ENCODE data around the gene TMEM185B. TPM values are rescaled to one million over a fixed set of nuclear protein-coding genes. Genes with fewer than 3 reads are reported as not detected.

TMEM185B gene
- total RNA-seq, 2 experiments from 2014 or later = 25.6 to 25.8 TPM

DNA sequence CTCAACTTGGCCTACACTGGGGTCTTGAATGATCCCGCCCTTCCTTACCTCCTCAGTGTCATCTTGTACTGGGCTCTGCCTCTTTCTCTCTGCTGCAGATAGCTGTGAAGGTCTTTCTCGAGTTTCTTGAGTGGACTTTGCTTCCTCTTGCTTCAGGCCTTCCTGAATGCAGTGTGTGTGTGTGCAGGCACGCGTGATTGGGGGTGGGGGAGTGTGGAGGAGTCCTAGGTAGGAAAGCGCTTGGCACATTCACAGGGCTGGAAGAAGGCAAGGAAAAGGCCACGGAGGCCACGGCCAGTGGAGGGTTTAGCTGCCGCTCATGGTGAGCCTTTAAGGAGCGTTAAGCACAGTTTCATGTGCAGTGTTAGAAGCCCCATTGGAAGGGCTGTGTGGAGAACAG lies 35.0 kb upstream of the TMEM185B start:
- peaks cover 47% of the 10 kb centered on the region for H3K4me1 Mint-ChIP-seq (ENCODE audit: low read depth)
- peaks cover 58% of the 10 kb centered on the region for H3K36me3 Mint-ChIP-seq (ENCODE audit: low read depth)
- POLR2A ChIA-PET = interaction anchor here (1.2 kb wide), 1 partner anchor 35 kb away, joined by 6 read pairs; the partner anchor contains the start of gene TMEM185B
- DNase-seq (no peak), ATAC-seq (no peak)
- CTCF ChIA-PET = interaction anchor here (1.7 to 2.6 kb wide), 3 partner anchors 44 to 82 kb away, joined by 3 to 14 read pairs (median 6); no protein-coding TSS in a partner anchor
- H3K9me3 Mint-ChIP-seq (ENCODE audit: insufficient read depth) = peaks cover 8% of the 10 kb centered on the region
- no peak overlapping the region for H3K4me3 Mint-ChIP-seq
- H3K27me3 Mint-ChIP-seq (ENCODE audit: low read depth) = no peaks in the 10 kb centered on the region
- no peak overlapping the region for H3K27ac Mint-ChIP-seq

DNA sequence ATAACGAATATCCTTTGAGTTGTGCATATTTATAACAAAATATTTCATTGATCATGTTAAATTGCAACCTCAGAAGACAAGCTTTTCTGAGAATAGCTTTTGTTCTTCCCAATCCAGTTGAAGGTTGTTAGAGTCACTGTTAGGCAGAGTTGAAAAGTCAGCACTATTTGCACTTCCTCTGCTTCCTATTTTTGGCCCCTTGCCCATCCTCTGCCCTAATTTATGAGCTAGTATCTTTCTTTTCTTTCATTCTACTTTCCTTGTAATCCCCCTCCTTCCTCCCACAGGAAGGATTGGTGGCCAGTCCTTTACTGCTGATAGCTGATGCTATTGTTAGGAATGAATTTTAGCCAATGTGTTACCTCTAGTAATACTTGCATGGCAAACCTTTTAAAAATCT lies 34.3 kb upstream of the TMEM185B start:
- Mint-ChIP-seq H3K27ac (peak overlapping the region; percentile 22), H3K36me3 (ENCODE audit: low read depth) (peaks cover 58% of the 10 kb centered on the region), H3K4me3 (no peak overlapping the region), H3K27me3 (ENCODE audit: low read depth) (no peaks in the 10 kb centered on the region), H3K4me1 (ENCODE audit: low read depth) (peaks cover 47% of the 10 kb centered on the region), H3K9me3 (ENCODE audit: insufficient read depth) (peaks cover 8% of the 10 kb centered on the region)
- POLR2A ChIA-PET = interaction anchor here (1.2 kb wide), 1 partner anchor 34 kb away, joined by 6 read pairs; the partner anchor contains the start of gene TMEM185B
- ATAC-seq (no peak), DNase-seq (no peak)
- CTCF ChIA-PET = interaction anchor here (1.0 to 2.6 kb wide), 4 partner anchors 44 to 82 kb away, joined by 3 to 14 read pairs (median 4); no protein-coding TSS in a partner anchor

DNA sequence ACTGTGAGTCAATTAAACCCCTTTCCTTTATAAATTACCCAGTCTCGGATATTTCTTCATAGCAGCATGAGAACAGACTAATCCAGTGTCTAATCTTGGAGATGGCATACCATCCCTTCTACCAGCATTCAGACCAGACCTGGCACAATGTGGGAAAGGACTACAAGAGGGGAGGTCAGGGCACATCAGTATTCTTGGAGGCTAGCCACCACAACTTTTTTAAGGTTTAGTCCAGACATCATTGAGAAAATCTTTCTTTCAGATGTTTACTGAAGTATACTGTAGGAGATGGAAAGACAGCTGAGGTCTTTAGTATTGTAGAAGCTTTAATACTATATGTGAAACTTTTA lies 33.4 kb upstream of the TMEM185B start:
- Mint-ChIP-seq H3K27ac (no peak overlapping the region), H3K9me3 (ENCODE audit: insufficient read depth) (peaks cover 8% of the 10 kb centered on the region), H3K4me3 (no peak overlapping the region), H3K27me3 (ENCODE audit: low read depth) (no peaks in the 10 kb centered on the region), H3K36me3 (ENCODE audit: low read depth) (peaks cover 58% of the 10 kb centered on the region), H3K4me1 (ENCODE audit: low read depth) (peaks cover 54% of the 10 kb centered on the region)
- POLR2A ChIA-PET = no interaction called here
- CTCF ChIA-PET = interaction anchor here (1.0 to 2.6 kb wide), 3 partner anchors 43 to 82 kb away, joined by 3 to 14 read pairs (median 3); no protein-coding TSS in a partner anchor
- DNase-seq (no peak), ATAC-seq (no peak)

DNA sequence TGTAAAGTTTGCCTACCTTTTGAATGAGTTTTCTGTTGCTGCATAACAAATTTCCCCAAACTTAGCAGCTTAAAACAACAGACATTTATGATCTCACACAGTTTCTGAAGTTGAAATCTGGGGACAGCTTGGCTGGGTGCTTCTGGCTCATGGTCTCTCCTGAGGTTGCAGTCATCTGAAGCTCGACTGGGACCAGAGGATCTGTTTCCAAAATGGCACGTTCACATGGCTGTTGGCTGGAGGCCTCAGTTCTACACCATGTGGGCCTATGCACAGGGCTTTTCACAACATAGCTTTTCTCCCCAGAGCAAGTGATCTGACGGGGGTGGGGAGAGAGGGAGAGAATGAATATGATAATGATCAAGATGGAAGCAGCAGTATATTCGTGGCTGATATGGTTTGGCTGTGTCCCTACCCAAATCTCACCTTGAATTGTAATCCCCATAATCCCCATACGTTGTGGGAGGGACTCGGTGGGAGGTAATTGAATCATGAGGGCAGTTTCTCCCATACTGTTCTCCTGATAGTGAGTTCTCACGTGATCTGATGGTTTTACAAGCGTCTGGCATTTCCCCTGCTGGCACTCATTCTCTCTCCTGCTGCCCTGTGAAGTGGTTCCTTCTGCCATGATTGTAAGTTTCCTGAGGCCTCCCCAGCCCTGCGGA lies 32.9 kb upstream of the TMEM185B start:
- Mint-ChIP-seq H3K4me1 (ENCODE audit: low read depth) (peaks cover 56% of the 10 kb centered on the region), H3K36me3 (ENCODE audit: low read depth) (peaks cover 58% of the 10 kb centered on the region), H3K4me3 (no peak overlapping the region), H3K27ac (no peak overlapping the region), H3K27me3 (ENCODE audit: low read depth) (peaks cover under 1% of the 10 kb centered on the region), H3K9me3 (ENCODE audit: insufficient read depth) (peaks cover 8% of the 10 kb centered on the region)
- DNase-seq (no peak), ATAC-seq (no peak)
- ChIA-PET POLR2A (no interaction called here), CTCF (interaction anchor here (1.2 to 2.6 kb wide), 4 partner anchors 9 to 57 kb away, joined by 3 to 14 read pairs (median 4); no protein-coding TSS in a partner anchor)

DNA sequence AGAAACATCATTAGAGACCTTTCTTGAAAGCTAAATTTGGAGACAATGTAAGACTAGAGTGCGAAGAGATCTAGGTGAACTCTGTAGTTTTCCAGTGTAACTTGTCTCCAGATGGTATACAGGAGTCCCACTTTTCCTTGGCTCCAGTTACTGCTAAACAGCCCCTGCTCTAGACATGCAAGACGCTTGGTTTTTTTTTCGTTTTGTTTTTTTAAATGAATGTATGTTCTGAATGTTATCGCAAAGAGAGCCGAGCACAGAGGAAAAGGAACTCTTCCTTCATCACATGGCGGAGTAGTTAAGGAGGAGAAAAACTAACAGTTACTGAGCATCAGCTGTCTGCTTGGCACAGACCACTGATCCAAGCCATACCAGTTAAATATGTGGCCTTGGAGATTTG lies 31.9 kb upstream of the TMEM185B start:
- DNase-seq (no peak), ATAC-seq (no peak)
- CTCF ChIA-PET = interaction anchor here (0.8 to 1.5 kb wide), 4 partner anchors 10 to 80 kb away, joined by 3 to 4 read pairs (median 4); no protein-coding TSS in a partner anchor
- H3K4me3 Mint-ChIP-seq = no peak overlapping the region
- no peak overlapping the region for H3K27ac Mint-ChIP-seq
- H3K9me3 Mint-ChIP-seq (ENCODE audit: insufficient read depth) = no peaks in the 10 kb centered on the region
- peaks cover 5% of the 10 kb centered on the region for H3K27me3 Mint-ChIP-seq (ENCODE audit: low read depth)
- H3K4me1 Mint-ChIP-seq (ENCODE audit: low read depth) = peaks cover 61% of the 10 kb centered on the region
- POLR2A ChIA-PET = no interaction called here
- peaks cover 50% of the 10 kb centered on the region for H3K36me3 Mint-ChIP-seq (ENCODE audit: low read depth)

DNA sequence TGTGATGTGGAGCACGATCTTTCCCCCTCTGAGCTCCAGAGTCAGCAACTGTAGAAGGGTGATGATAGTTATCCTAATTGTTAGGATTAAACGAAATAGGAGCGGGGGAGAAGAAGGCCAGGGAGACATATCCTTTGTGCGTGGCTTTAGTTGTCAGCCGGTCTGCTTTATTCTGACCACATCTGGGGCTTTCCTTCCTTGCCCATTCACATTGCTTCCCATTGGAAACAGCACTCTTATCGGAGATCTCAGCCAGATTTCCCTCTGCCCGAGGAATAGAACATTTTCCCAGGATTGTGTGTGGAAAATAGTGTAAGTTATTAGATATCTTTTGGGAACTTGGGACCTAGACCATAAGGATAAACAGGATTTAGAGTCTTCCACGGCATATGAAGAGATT lies 31.0 kb upstream of the TMEM185B start:
- ChIA-PET CTCF (interaction anchor here (0.8 to 1.5 kb wide), 3 partner anchors 20 to 79 kb away, joined by 3 to 4 read pairs (median 3); no protein-coding TSS in a partner anchor), POLR2A (interaction anchor here (0.5 to 1.2 kb wide), 4 partner anchors 22 to 533 kb away, joined by 3 to 6 read pairs (median 4); no protein-coding TSS in a partner anchor)
- Mint-ChIP-seq H3K4me3 (peak overlapping the region; percentile 88), H3K27ac (no peak overlapping the region), H3K4me1 (ENCODE audit: low read depth) (peaks cover 65% of the 10 kb centered on the region), H3K36me3 (ENCODE audit: low read depth) (peaks cover 47% of the 10 kb centered on the region), H3K9me3 (ENCODE audit: insufficient read depth) (no peaks in the 10 kb centered on the region), H3K27me3 (ENCODE audit: low read depth) (peaks cover 14% of the 10 kb centered on the region)
- DNase-seq (no peak), ATAC-seq (no peak)

DNA sequence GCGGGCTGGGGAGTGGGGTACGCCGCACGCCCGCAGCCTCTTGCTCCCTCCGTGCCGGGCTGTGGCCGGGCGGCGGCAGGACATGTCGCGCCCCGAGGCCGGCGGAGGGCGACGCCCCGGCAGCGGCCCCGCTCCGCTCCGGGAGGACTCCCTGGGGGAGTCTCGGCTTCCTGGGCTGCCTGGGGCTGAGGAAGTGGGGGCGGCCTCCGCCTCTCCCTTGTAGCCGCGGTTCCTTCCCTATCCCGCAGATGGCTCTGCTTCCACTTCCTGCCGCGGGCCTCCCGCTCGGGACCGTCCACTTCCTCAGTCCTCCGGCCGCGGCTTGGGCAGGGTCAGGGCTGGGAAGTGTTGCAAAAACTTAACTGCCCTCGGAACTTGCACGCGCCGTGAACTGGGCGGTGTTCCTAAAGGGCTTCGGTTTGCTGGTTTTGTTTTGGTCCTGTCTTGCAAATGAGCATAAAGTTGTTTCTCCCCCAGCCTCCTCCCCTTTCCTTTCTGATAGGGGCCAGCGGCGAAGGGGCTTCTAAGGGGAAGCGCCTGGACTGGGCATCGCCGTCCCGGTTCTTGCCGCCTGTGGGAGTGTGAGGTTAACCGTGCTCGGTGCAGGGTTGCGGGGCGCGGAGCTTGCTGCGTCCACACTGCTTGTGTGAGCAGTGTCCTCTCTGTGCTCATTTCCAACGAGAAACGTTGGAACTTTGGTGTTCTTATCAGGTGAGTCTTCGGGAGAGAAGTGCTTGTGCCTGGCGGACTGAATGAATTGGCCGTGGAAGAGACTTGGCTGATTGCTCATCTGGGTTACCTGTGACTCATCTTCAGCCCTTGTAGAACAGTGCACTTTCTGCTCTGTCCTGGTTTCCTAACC lies 30.1 kb upstream of the TMEM185B start:
- peaks cover 66% of the 10 kb centered on the region for H3K4me1 Mint-ChIP-seq (ENCODE audit: low read depth)
- H3K4me3 Mint-ChIP-seq = peak overlapping the region; percentile 88
- ATAC-seq (peak; percentile 48), DNase-seq (peak; percentile 59)
- CTCF ChIA-PET = interaction anchor here (1.2 to 3.0 kb wide), 5 partner anchors 20 to 78 kb away, joined by 3 to 26 read pairs (median 5); no protein-coding TSS in a partner anchor
- peaks cover 18% of the 10 kb centered on the region for H3K27me3 Mint-ChIP-seq (ENCODE audit: low read depth)
- H3K9me3 Mint-ChIP-seq (ENCODE audit: insufficient read depth) = no peaks in the 10 kb centered on the region
- peaks cover 40% of the 10 kb centered on the region for H3K36me3 Mint-ChIP-seq (ENCODE audit: low read depth)
- peak overlapping the region; percentile 82 for H3K27ac Mint-ChIP-seq
- POLR2A ChIA-PET = interaction anchor here (0.5 to 2.5 kb wide), 5 partner anchors 13 to 533 kb away, joined by 4 to 17 read pairs (median 5); no protein-coding TSS in a partner anchor

DNA sequence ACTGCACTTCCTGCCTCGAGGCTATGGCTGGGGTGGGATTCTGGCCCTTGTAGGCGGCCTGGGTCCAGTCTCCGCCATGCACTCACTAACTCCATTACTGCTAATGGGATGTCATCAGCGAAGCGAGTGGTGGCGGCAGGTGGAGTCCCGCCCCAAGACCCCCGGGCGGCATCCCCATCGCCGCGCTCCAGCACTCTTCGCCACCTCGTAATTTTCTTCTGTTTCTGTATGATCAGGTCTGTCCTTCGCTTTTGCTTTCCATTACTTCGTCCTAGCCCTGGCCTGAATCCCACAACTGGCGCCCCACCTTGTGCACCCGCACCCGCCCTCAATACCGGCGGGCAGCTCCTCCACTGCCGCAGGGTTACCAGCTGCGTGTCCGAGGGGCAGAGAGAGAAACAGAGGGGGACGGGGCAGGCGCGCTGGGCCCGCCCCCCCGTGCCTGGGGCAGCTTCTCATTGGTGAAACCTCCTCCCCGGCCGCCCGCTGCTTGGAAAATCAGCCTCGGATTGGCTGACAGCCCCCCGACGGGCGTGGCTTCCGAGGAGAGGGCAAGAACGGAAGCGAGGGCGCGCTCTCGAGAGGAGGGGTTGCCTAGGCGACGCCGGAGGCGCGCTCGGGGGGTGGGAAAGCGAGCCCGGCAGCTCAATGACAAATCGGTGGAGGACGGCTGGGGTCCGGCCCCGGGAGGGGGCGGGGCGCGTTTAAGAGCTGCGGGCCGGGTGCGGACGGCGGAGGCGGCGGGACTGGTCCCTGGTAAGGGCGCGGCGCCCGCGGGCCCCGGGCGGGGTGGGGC lies 29.2 kb upstream of the TMEM185B start, which contains the start of gene RALB:
RALB (plus strand) TSS at position 628 of the 796 bp plus-strand sequence. CDS start 25,813 bp downstream, outside the sequence.
- H3K27me3 Mint-ChIP-seq (ENCODE audit: low read depth) = peaks cover 23% of the 10 kb centered on the region
- H3K9me3 Mint-ChIP-seq (ENCODE audit: insufficient read depth) = no peaks in the 10 kb centered on the region
- ATAC-seq (peak; percentile 97), DNase-seq (peak; percentile 100)
- ChIA-PET POLR2A (interaction anchor here (0.8 to 2.5 kb wide), 4 partner anchors 12 to 62 kb away, joined by 3 to 17 read pairs (median 4); no protein-coding TSS in a partner anchor), CTCF (interaction anchor here (0.7 to 3.0 kb wide), 8 partner anchors 10 to 574 kb away, joined by 3 to 26 read pairs (median 4); partner anchors contain the start of genes TMEM177 and TMEM185B)
- peaks cover 31% of the 10 kb centered on the region for H3K36me3 Mint-ChIP-seq (ENCODE audit: low read depth)
- H3K4me1 Mint-ChIP-seq (ENCODE audit: low read depth) = peaks cover 66% of the 10 kb centered on the region
- peak within 1 kb of the TSS; percentile 99 for H3K4me3 Mint-ChIP-seq
- peak within 1 kb of the TSS; percentile 92 for H3K27ac Mint-ChIP-seq

DNA sequence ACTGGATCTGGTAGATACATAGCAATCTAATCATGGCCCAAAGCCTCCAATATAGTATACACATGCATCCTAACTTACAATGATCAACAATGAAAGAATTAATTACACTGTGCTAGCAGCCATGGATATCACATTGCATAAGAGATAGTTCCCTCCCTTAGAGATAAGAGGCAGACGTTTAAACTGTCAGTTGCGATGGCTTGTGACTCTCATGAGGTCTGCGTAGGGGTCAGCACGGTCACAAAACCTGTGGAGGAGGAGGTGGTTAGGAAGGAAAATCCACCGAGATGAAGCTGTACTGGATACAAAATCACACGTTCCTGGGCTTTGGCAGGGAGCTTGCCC lies 28.7 kb upstream of the TMEM185B start:
- DNase-seq = no peak
- Mint-ChIP-seq H3K27me3 (ENCODE audit: low read depth) (peaks cover 26% of the 10 kb centered on the region), H3K4me1 (ENCODE audit: low read depth) (peaks cover 66% of the 10 kb centered on the region), H3K27ac (peak overlapping the region; percentile 92), H3K36me3 (ENCODE audit: low read depth) (peaks cover 27% of the 10 kb centered on the region), H3K4me3 (peak overlapping the region; percentile 99), H3K9me3 (ENCODE audit: insufficient read depth) (no peaks in the 10 kb centered on the region)
- no peak for ATAC-seq
- POLR2A ChIA-PET = interaction anchor here (0.8 to 2.5 kb wide), 5 partner anchors 12 to 63 kb away, joined by 3 to 17 read pairs (median 4); no protein-coding TSS in a partner anchor
- CTCF ChIA-PET = interaction anchor here (0.7 to 3.0 kb wide), 8 partner anchors 9 to 573 kb away, joined by 3 to 26 read pairs (median 4); partner anchors contain the start of genes TMEM177 and TMEM185B

DNA sequence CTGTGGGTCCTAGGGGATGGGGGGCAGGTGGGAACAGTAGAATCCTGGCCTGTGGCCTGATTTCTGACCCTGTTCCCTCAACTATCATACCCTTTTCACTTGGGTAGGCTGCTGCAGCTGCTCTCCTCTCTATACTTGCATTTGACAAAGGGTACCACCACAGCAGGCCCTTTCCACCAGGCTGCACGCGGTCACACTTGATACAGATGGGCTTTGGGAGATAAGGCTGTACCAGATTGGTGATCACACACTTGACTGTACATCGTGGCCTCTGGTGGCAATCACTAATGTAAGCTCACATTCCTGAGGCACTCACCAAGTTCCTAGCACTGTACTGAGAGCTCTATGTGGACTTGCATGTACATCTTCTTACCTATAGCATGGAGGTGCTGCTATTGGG lies 27.9 kb upstream of the TMEM185B start:
- ChIA-PET CTCF (interaction anchor here (1.4 to 3.0 kb wide), 4 partner anchors 62 to 572 kb away, joined by 3 to 26 read pairs (median 6); partner anchors contain the start of gene TMEM177), POLR2A (interaction anchor here (0.8 to 2.5 kb wide), 2 partner anchors 19 to 26 kb away, joined by 4 to 17 read pairs; no protein-coding TSS in a partner anchor)
- H3K4me1 Mint-ChIP-seq (ENCODE audit: low read depth) = peaks cover 60% of the 10 kb centered on the region
- no peak overlapping the region for H3K27ac Mint-ChIP-seq
- DNase-seq = no peak
- peaks cover 29% of the 10 kb centered on the region for H3K27me3 Mint-ChIP-seq (ENCODE audit: low read depth)
- no peaks in the 10 kb centered on the region for H3K9me3 Mint-ChIP-seq (ENCODE audit: insufficient read depth)
- ATAC-seq = no peak
- H3K36me3 Mint-ChIP-seq (ENCODE audit: low read depth) = peaks cover 19% of the 10 kb centered on the region
- no peak overlapping the region for H3K4me3 Mint-ChIP-seq

Data from activated CD8-positive, alpha-beta T cell treated with anti-CD3 and anti-CD28 coated beads, Interleukin-2, amount 10 ng/mL, durations not matched to agents 7 days and 5 days (primary cell).